HG02642 (cell line): ENCODE measurements around the gene WDR74.
"Not testable (repeated sequence)": the region's sequence is repeated elsewhere in the genome, so short reads cannot be mapped to it uniquely, and the experiment has no call there.

Experiments used
- ATAC-seq: cut with Tn5 transposase; IDR thresholded peaks from one replicate; pipeline ENCODE4 v1.9.1; 2021; ENCODE audit warnings: mild to moderate bottlenecking; ENCODE audit not compliant: unreplicated experiment, poor library complexity

WDR74 gene

GRCh38 chr11:62860835-62861563, 21.6 kb upstream of the WDR74 start:
- no peak for ATAC-seq

- ATAC-seq = not testable (repeated sequence)
Observed at GRCh38 chr11:62859281-62859703, 19.9 kb upstream of the WDR74 start.

GRCh38 chr11:62858201-62858600, 18.8 kb upstream of the WDR74 start:
- ATAC-seq = no peak

GRCh38 chr11:62857541-62857982, 18.2 kb upstream of the WDR74 start:
- no peak for ATAC-seq

GRCh38 chr11:62856333-62856895, 17.0 kb upstream of the WDR74 start:
- no peak for ATAC-seq

- ATAC-seq = peak; percentile 91
Observed at GRCh38 chr11:62855571-62856332, 16.4 kb upstream of the WDR74 start.

GRCh38 chr11:62854825-62855570, 15.6 kb upstream of the WDR74 start:
- ATAC-seq = no peak

- no peak for ATAC-seq
Observed at GRCh38 chr11:62854013-62854824, 14.8 kb upstream of the WDR74 start.

GRCh38 chr11:62853279-62853965, 14.0 kb upstream of the WDR74 start:
- ATAC-seq = no peak

GRCh38 chr11:62852523-62853188, 13.3 kb upstream of the WDR74 start:
- no peak for ATAC-seq

GRCh38 chr11:62851807-62852522, 12.6 kb upstream of the WDR74 start:
- no peak for ATAC-seq

- no peak for ATAC-seq
Observed at GRCh38 chr11:62850911-62851806, 11.8 kb upstream of the WDR74 start.

GRCh38 chr11:62847767-62848314, 8.5 kb upstream of the WDR74 start:
- ATAC-seq = no peak

GRCh38 chr11:62846177-62846576, 6.8 kb upstream of the WDR74 start:
- ATAC-seq = no peak

- ATAC-seq = no peak
Observed at GRCh38 chr11:62844154-62844553, 4.8 kb upstream of the WDR74 start.

- ATAC-seq = no peak
Observed at GRCh38 chr11:62843466-62843865, 4.1 kb upstream of the WDR74 start.

GRCh38 chr11:62842891-62843290, 3.5 kb upstream of the WDR74 start:
- not testable (repeated sequence) for ATAC-seq
